ENCODE measurements around the gene LUC7L.
"Not testable (repeated sequence)": the region's sequence is repeated elsewhere in the genome, so short reads cannot be mapped to it uniquely, and the experiment has no call there.

LUC7L gene

GRCh38 chr16:164827-165538 lies 64.3 kb downstream of the LUC7L start:
- DNase-seq (ENCODE audit: low read depth): no peak

- not testable (repeated sequence) for DNase-seq (ENCODE audit: low read depth)
Observed at GRCh38 chr16:164134-164823, 65.0 kb downstream of the LUC7L start.

- DNase-seq (ENCODE audit: low read depth): not testable (repeated sequence)
Observed at GRCh38 chr16:163696-164095, 65.6 kb downstream of the LUC7L start.

GRCh38 chr16:163139-163538 lies 66.1 kb downstream of the LUC7L start:
- not testable (repeated sequence) for DNase-seq (ENCODE audit: low read depth)

- DNase-seq (ENCODE audit: low read depth): no peak
Observed at GRCh38 chr16:162271-162991, 66.8 kb downstream of the LUC7L start.

GRCh38 chr16:160691-161190 lies 68.5 kb downstream of the LUC7L start:
- DNase-seq (ENCODE audit: low read depth): no peak

GRCh38 chr16:160242-160641 lies 69.0 kb downstream of the LUC7L start:
- not testable (repeated sequence) for DNase-seq (ENCODE audit: low read depth)

GRCh38 chr16:159136-159849 lies 70.0 kb downstream of the LUC7L start:
- DNase-seq (ENCODE audit: low read depth): no peak

- no peak for DNase-seq (ENCODE audit: low read depth)
Observed at GRCh38 chr16:155031-155398, 74.2 kb downstream of the LUC7L start.

GRCh38 chr16:154217-155030 lies 74.8 kb downstream of the LUC7L start:
- no peak for DNase-seq (ENCODE audit: low read depth)

- DNase-seq (ENCODE audit: low read depth): not testable (repeated sequence)
Observed at GRCh38 chr16:153550-154216, 75.6 kb downstream of the LUC7L start.

- DNase-seq (ENCODE audit: low read depth): not testable (repeated sequence)
Observed at GRCh38 chr16:153129-153521, 76.1 kb downstream of the LUC7L start.

- DNase-seq (ENCODE audit: low read depth): no peak
Observed at GRCh38 chr16:152141-153128, 76.8 kb downstream of the LUC7L start, which contains the start of gene HBZ. Gene HBZ, plus strand, starts transcription at chr16:152644. Its CDS starts 266 bp downstream, at chr16:152910.

GRCh38 chr16:149024-149660 lies 80.1 kb downstream of the LUC7L start:
- DNase-seq (ENCODE audit: low read depth): no peak

- DNase-seq (ENCODE audit: low read depth): no peak
Observed at GRCh38 chr16:146646-147045, 82.6 kb downstream of the LUC7L start.

GRCh38 chr16:144797-145252 lies 84.4 kb downstream of the LUC7L start:
- DNase-seq (ENCODE audit: low read depth): no peak

- DNase-seq (ENCODE audit: low read depth): no peak
Observed at GRCh38 chr16:143456-143855, 85.8 kb downstream of the LUC7L start.

- no peak for DNase-seq (ENCODE audit: low read depth)
Observed at GRCh38 chr16:143047-143446, 86.2 kb downstream of the LUC7L start.
